ENCODE results near the gene BTBD7.

BTBD7 gene

GRCh38 chr14:93263416-93263815 is 69.4 kb downstream of the BTBD7 start:
- no peak for TF ChIP-seq CTCF (IDR thresholded peaks at IDR 0.05)
- H3K27me3 ChIP-seq: no peaks in the 10 kb centered on the region
- H3K9me3 ChIP-seq: no peaks in the 10 kb centered on the region
- no peaks in the 10 kb centered on the region for H3K4me1 ChIP-seq
- peaks cover 15 to 43% (median 42%) of the 10 kb centered on the region in 3 donors for H3K36me3 ChIP-seq
- intact Hi-C loops (cut with DNase I; ENCODE audit: low total_unique reads): no loop called here
- H3K27ac ChIP-seq: no peak overlapping the region
- DNase-seq: no peak
- no peak overlapping the region for H3K4me3 ChIP-seq

GRCh38 chr14:93262446-93262845 is 70.4 kb downstream of the BTBD7 start:
- Histone ChIP-seq H3K4me3 (no peak overlapping the region), H3K4me1 (no peaks in the 10 kb centered on the region), H3K27me3 (no peaks in the 10 kb centered on the region), H3K27ac (no peak overlapping the region), H3K36me3 (peaks cover 15 to 43% (median 42%) of the 10 kb centered on the region in 3 donors), H3K9me3 (no peaks in the 10 kb centered on the region)
- DNase-seq: no peak
- intact Hi-C loops (cut with DNase I; ENCODE audit: low total_unique reads): no loop called here
- no peak for TF ChIP-seq CTCF (IDR thresholded peaks at IDR 0.05)

GRCh38 chr14:93249128-93249831 is 83.6 kb downstream of the BTBD7 start:
- Histone ChIP-seq H3K9me3 (no peaks in the 10 kb centered on the region), H3K27me3 (no peaks in the 10 kb centered on the region), H3K36me3 (peaks cover 68 to 80% (median 77%) of the 10 kb centered on the region in 3 donors), H3K4me1 (no peaks in the 10 kb centered on the region), H3K4me3 (no peak overlapping the region), H3K27ac (no peak overlapping the region)
- no peak for DNase-seq
- TF ChIP-seq CTCF (IDR thresholded peaks at IDR 0.05): no peak
- intact Hi-C loops (cut with DNase I; ENCODE audit: low total_unique reads): no loop called here

- peaks cover 76 to 94% (median 80%) of the 10 kb centered on the region in 3 donors for H3K36me3 ChIP-seq
- intact Hi-C loops (cut with DNase I; ENCODE audit: low total_unique reads): no loop called here
- no peaks in the 10 kb centered on the region for H3K4me1 ChIP-seq
- H3K27ac ChIP-seq: no peak overlapping the region
- H3K9me3 ChIP-seq: no peaks in the 10 kb centered on the region
- no peak for TF ChIP-seq CTCF (IDR thresholded peaks at IDR 0.05)
- no peaks in the 10 kb centered on the region for H3K27me3 ChIP-seq
- no peak overlapping the region for H3K4me3 ChIP-seq
- DNase-seq: no peak
Observed at GRCh38 chr14:93246534-93246933, 86.3 kb downstream of the BTBD7 start.

- no peak for DNase-seq
- H3K27me3 ChIP-seq: no peaks in the 10 kb centered on the region
- TF ChIP-seq CTCF (IDR thresholded peaks at IDR 0.05): no peak
- H3K9me3 ChIP-seq: no peaks in the 10 kb centered on the region
- peaks cover 76 to 94% (median 78%) of the 10 kb centered on the region in 3 donors for H3K36me3 ChIP-seq
- no peak overlapping the region for H3K27ac ChIP-seq
- H3K4me1 ChIP-seq: no peaks in the 10 kb centered on the region
- intact Hi-C loops (cut with DNase I; ENCODE audit: low total_unique reads): no loop called here
- H3K4me3 ChIP-seq: no peak overlapping the region
Observed at GRCh38 chr14:93245764-93246420, 86.9 kb downstream of the BTBD7 start.

Data from tibial artery (tissue), 4 donors.